Uterus (tissue), 4 donors: ENCODE data around the gene GNG5. TPM values are rescaled to one million over a fixed set of nuclear protein-coding genes. Genes with fewer than 3 reads are reported as not detected.

Experiments
- DNase-seq, 2 donors: peaks; one replicate each; pipeline ENCODE4 v3.0.0-alpha.2; 2019 to 2020
- H3K27ac ChIP-seq, 2 donors: fragments of 200-600 bp; sonication (generic); 1 replicate in 1 of 2; 2 replicates in 1 of 2; pipeline ENCODE4 v1.5.1; 2016 to 2018
- H3K27me3 ChIP-seq, 2 donors: fragments of 200-600 bp; sonication (generic); one replicate each; pipeline ENCODE4 v1.5.1; 2018 to 2019; ENCODE audit warnings: control low read depth in 1 of 2
- H3K36me3 ChIP-seq, 2 donors: fragments of 200-600 bp; sonication (generic); one replicate each; pipeline ENCODE4 v1.5.1; 2019; ENCODE audit warnings: control low read depth in 1 of 2
- H3K4me1 ChIP-seq, 2 donors: fragments of 200-600 bp; sonication (generic); one replicate each; pipeline ENCODE4 v1.5.1; 2018 to 2019; ENCODE audit warnings: control low read depth in 1 of 2
- H3K4me3 ChIP-seq, 2 donors: fragments of 200-600 bp; sonication (generic); 1 replicate in 1 of 2; 2 replicates in 1 of 2; pipeline ENCODE4 v1.5.1; 2018 to 2019; ENCODE audit warnings: mild to moderate bottlenecking in 1 of 2
- H3K9me3 ChIP-seq, 2 donors: fragments of 200-600 bp; sonication (generic); one replicate each; pipeline ENCODE4 v1.5.1; 2019; ENCODE audit warnings: control low read depth in 1 of 2
- POLR2A ChIP-seq, 2 donors: fragments of 450-650 bp; IDR thresholded peaks; one replicate each; pipeline ENCODE4 v1.6.1; 2016; ENCODE audit warnings: antibody characterized with exemption in 2 of 2, mild to moderate bottlenecking in 1 of 2, moderate library complexity in 1 of 2
- intact Hi-C: fragments of 100-400 bp; cut with DNase I; formaldehyde crosslinking; loops from one replicate; pipeline ENCODE4 v1.15.1; 2023; ENCODE audit warnings: low total_unique reads
- total RNA-seq, 4 donors: library from RNA; depleted of rRNA in 3 of 4; stranded (reverse); fragments of >200 nt in 3 of 4; gene quantifications; one replicate each; pipeline versions ENCODE4 v1.1.0 to v1.2.4, GENCODE V29; 2014 to 2023
- TF ChIP-seq, protein P1 (sequence below), 4 experiments: fragments of 200-600 bp in 2 of 4; fragments of 450-650 bp in 2 of 4; sonication (generic) in 2 of 4; IDR thresholded peaks; one replicate each; pipeline ENCODE4 v1.5.1; 2016 to 2019; ENCODE audit warnings: antibody characterized with exemption in 4 of 4, mild to moderate bottlenecking in 2 of 4, moderate library complexity in 1 of 4
- donor health status: DM: yes; HTN: yes; CAD: no.

GNG5 gene
- total RNA-seq, 4 donors from 2014 or later = 6.7 to 62.3 (median 29.1) TPM

DNA sequence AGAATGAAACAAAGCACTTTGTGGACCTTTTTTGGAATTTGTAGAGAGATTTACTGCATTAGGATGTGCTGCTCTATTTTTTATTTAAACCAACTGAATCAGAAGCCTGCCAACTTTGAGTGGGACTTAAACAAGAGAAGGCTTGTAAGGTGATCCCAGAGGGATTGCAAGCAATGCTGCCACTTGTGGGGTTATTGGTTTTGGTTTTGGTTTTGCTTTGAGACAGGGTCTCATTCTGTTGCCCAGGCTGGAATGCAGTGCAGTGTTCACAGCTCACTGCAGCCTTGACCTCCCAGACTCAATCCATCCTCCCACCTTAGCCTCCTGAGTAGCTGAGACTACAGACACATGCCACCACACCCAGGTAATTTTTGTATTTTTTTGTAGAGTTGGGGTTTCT is 32.2 kb upstream of the GNG5 start:
- no peaks in the 10 kb centered on the region for H3K27me3 ChIP-seq
- H3K4me1 ChIP-seq = no peaks in the 10 kb centered on the region
- intact Hi-C loops = no loop called here
- TF ChIP-seq POLR2A (IDR thresholded peaks at IDR 0.05) = no peak
- TF ChIP-seq, protein P1, sequence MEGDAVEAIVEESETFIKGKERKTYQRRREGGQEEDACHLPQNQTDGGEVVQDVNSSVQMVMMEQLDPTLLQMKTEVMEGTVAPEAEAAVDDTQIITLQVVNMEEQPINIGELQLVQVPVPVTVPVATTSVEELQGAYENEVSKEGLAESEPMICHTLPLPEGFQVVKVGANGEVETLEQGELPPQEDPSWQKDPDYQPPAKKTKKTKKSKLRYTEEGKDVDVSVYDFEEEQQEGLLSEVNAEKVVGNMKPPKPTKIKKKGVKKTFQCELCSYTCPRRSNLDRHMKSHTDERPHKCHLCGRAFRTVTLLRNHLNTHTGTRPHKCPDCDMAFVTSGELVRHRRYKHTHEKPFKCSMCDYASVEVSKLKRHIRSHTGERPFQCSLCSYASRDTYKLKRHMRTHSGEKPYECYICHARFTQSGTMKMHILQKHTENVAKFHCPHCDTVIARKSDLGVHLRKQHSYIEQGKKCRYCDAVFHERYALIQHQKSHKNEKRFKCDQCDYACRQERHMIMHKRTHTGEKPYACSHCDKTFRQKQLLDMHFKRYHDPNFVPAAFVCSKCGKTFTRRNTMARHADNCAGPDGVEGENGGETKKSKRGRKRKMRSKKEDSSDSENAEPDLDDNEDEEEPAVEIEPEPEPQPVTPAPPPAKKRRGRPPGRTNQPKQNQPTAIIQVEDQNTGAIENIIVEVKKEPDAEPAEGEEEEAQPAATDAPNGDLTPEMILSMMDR (IDR thresholded peaks at IDR 0.05) = no peak
- H3K9me3 ChIP-seq = no peaks in the 10 kb centered on the region
- no peak overlapping the region for H3K27ac ChIP-seq
- H3K4me3 ChIP-seq = no peak overlapping the region
- no peak for DNase-seq
- H3K36me3 ChIP-seq = no peaks in the 10 kb centered on the region

DNA sequence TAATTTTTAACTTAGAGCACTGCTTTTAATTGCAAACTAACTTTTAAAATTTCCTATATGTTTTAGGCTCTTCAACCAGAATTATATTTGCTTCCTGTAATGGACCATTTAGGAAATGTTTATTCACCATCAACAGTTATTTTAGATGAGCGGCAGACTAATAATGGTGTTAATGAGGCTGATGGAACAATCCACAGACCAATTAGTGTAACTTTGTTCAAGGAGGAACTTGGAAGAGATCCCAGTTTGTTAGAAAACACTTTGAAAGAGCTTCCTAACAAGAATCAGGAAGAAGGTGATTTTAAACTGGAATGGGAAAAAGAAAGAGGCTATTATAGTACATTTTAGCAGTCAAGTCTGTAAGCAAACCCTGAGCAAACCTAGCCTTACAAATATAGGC is 19.4 kb upstream of the GNG5 start:
- TF ChIP-seq, protein P1 (IDR thresholded peaks at IDR 0.05) = no peak
- DNase-seq = no peak
- Histone ChIP-seq H3K27me3 (no peaks in the 10 kb centered on the region), H3K4me3 (no peak overlapping the region), H3K9me3 (no peaks in the 10 kb centered on the region), H3K4me1 (no peaks in the 10 kb centered on the region), H3K27ac (no peak overlapping the region), H3K36me3 (no peaks in the 10 kb centered on the region)
- intact Hi-C loops = no loop called here

DNA sequence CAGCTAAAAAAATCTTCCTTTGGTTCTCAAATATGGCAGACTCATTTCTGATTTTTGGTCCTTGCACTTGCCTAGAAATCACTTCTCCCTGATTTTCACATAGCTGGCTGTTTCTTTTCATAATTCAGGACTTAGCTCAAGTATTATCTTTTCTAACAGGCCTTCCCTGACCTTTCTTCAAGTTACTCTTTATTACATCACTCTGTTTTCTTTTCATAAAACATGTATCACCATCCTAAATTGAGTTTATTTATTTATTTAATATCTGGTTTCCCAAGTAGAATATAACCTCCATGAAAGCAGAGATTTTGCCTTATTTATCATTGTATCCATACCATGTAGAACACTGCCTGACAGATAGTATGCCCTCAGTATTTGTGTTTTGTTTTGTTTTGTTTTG is 18.2 kb upstream of the GNG5 start:
- H3K4me3 ChIP-seq = no peak overlapping the region
- no peaks in the 10 kb centered on the region for H3K27me3 ChIP-seq
- DNase-seq = no peak
- H3K9me3 ChIP-seq = no peaks in the 10 kb centered on the region
- intact Hi-C loops = no loop called here
- no peaks in the 10 kb centered on the region for H3K36me3 ChIP-seq
- no peaks in the 10 kb centered on the region for H3K4me1 ChIP-seq
- TF ChIP-seq, protein P1 (IDR thresholded peaks at IDR 0.05) = no peak
- TF ChIP-seq POLR2A (IDR thresholded peaks at IDR 0.05) = no peak
- H3K27ac ChIP-seq = no peak overlapping the region

DNA sequence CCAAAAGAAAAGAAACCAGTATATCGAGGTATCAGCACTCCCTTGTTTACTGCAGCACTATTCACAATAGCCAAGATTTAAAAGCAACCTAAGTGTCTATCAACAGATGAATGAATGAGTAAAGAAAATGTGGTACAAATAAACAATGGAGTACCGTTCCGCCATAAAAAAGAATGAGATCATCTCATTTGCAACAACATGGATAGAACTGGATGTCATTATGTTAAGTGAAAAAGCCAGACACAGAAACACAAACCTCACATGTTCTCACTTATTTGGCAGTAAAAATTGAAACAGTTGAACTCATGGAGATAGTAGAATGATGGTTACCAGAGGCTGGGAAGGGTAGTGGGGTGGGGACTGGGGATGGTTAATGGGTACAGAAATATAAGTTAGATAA is 4.3 kb upstream of the GNG5 start:
- DNase-seq = no peak
- Histone ChIP-seq H3K27ac (no peak overlapping the region), H3K27me3 (no peaks in the 10 kb centered on the region), H3K4me3 (no peak overlapping the region), H3K36me3 (no peaks in the 10 kb centered on the region), H3K4me1 (no peaks in the 10 kb centered on the region), H3K9me3 (peaks cover 0 to 4% of the 10 kb centered on the region in 2 donors)
- TF ChIP-seq, protein P1 (IDR thresholded peaks at IDR 0.05) = no peak
- TF ChIP-seq POLR2A (IDR thresholded peaks at IDR 0.05) = no peak
- intact Hi-C loops = no loop called here

DNA sequence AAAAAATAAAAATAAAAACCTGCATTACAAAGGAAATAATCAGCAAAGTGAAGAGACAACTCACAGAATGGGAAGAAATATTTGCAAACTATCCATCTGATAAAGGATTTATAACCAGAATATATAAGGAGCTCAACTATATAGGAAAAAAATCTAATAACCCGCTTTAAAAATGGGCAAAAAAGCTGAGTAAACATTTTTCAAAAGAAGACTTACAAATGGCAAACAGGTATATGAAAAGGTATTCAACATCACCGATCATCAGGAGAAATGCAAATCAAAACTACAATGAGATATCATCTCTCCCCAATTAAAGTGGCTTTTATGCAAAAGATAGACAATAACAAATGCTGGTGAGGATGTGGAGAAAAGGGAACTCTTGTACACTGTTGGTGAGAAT is 3.8 kb upstream of the GNG5 start:
- TF ChIP-seq POLR2A (IDR thresholded peaks at IDR 0.05) = no peak
- TF ChIP-seq, protein P1 (IDR thresholded peaks at IDR 0.05) = no peak
- no peak for DNase-seq
- Histone ChIP-seq H3K27me3 (no peaks in the 10 kb centered on the region), H3K4me3 (no peak overlapping the region), H3K36me3 (no peaks in the 10 kb centered on the region), H3K27ac (no peak overlapping the region), H3K4me1 (no peaks in the 10 kb centered on the region), H3K9me3 (peaks cover 0 to 4% of the 10 kb centered on the region in 2 donors)
- intact Hi-C loops = no loop called here
